Stimulated activated CD4-positive, alpha-beta T cell treated with anti-CD3 and anti-CD28 coated beads, Interleukin-1b, Interleukin-23, amount 100 ng/mL, for 48 hours (primary cell): ENCODE measurements around the gene NMNAT2.
"Not testable (repeated sequence)": the region's sequence is repeated elsewhere in the genome, so short reads cannot be mapped to it uniquely, and the experiment has no call there.

Experiments
- DNase-seq: peaks from one replicate; pipeline ENCODE4 v3.0.0-alpha.2; 2020

NMNAT2 gene

GRCh38 chr1:183282101-183282855, 135.9 kb downstream of the NMNAT2 start:
- DNase-seq, result no peak

DNA sequence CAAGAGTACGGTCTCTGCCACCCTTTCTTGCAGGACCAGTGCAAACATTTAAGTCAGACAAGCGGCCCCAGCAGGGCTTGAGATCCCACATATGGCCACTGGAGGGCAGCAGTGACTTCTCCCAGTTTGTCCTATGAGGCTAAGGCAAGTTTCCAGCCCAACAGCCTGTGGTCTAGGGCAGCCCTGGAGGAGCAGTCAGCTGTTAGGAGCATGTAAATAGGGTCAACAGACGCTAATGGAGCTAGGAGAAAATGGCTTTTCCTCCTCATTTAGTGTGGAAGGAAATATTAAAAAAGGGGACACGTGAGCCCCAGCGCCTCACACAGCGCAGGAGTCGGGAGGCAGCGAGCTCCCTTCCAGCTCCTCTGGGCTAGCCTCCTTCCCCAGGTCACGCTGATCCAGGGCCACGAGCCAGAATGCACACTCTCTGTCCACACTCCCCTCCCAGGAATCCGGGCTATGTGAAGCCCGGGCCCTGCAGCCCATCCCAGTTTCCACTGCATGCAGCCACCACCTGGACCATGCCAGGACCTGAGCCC, 136.6 kb downstream of the NMNAT2 start:
- DNase-seq, result peak; percentile 73

DNA sequence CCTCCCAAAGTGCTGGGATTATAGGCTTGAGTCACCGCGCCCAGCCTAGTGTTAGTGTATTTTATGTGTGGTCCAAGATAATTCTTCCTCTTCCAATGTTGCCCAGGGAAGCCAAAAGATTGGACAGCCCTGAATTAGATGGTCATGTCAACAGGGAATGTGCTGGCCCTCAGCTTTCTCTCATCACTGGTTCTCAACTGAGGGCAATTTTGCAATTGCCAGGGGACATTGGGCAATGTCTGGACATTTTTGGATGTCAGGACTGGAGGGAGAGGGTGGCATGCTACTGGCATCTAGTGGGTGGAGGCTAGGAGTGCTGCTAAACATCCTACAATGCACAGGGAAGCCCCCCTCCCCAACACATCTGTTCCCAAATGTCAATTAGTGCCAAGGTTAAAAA, 137.1 kb downstream of the NMNAT2 start:
- no peak for DNase-seq

GRCh38 chr1:183279835-183280234, 138.3 kb downstream of the NMNAT2 start:
- no peak for DNase-seq

DNA sequence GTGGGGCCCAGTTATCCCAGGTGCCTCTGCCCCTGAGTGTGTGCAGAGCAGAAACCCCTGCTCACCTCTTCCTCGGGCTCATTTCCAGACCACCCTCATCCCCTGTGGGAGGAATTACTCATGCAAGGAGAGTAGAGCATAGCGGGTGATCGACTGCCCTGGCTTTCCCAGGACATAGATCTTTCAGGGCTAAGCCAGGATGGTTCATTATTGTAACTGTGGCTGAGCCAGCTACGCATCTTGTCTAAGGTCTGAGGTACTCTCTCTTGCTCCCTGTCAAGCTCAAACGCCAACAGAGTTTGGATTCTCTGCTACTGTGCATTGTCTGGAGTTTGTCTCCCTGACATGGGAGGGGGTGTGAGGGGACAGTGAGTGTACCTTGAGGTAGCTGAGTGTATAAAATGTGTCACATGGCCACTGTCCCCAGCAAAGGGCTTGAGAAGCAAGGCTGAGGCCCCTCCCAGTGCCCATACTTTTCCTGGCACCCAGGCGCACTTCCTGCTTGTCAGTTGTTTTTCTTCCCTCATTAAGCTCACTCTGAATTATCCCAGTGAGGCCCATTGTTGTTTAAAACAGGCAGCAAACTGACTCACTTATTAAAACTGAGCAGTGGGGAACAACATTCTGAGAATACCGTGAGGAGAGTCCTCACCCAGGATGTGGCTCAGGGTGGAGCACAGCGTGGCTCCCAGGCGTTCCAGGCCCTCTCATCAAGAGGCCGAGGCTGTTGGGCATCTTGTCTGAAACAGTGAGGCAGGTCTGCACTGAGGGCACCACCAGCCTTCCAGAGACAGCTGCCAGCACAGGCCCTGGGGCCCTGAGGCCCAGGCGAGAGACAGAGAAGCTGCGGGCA, 139.2 kb downstream of the NMNAT2 start:
- DNase-seq, result no peak

DNA sequence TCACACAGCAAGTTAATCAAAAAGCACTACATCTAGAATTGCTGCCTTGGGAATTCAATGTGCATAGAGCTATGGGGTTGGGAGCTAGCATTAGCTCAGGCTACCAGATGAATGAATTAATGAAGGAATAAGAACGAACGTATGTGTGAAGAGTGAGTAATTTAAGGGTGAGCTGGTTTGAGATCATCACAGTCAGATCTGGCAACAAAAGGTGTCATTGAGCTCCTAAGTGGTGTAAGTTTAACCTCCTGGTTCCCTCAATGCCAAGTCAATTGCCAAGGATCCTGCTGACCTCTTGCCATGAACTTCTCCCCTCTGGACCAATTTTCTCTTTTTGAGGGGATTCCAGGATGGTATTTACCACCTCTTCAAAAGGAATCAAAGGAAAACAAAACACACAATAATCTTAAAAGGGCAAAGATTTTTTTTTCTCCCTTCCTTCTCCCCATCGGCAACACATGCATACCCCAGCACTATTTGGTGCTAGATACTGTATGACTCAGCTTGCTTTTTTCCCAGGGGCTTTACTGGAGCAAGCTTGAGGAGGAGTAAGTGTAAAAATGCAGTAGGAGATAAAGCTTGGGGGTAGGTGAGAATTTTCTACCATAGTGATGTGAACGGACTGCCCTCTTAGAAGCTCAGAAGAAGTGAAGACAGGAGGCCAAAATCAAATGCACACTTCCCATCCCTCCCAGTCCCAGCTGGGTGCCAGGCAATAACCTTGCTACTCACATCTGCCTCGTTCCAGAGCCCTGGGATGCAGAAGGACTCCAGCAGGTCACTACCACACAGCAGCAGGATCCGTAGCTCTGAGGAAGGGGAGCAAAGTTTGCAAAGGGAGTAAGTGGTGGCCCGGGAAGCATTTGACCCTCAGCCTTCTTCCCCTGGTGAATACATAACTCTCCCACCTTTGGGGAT, 140.1 kb downstream of the NMNAT2 start:
- DNase-seq, result no peak

DNA sequence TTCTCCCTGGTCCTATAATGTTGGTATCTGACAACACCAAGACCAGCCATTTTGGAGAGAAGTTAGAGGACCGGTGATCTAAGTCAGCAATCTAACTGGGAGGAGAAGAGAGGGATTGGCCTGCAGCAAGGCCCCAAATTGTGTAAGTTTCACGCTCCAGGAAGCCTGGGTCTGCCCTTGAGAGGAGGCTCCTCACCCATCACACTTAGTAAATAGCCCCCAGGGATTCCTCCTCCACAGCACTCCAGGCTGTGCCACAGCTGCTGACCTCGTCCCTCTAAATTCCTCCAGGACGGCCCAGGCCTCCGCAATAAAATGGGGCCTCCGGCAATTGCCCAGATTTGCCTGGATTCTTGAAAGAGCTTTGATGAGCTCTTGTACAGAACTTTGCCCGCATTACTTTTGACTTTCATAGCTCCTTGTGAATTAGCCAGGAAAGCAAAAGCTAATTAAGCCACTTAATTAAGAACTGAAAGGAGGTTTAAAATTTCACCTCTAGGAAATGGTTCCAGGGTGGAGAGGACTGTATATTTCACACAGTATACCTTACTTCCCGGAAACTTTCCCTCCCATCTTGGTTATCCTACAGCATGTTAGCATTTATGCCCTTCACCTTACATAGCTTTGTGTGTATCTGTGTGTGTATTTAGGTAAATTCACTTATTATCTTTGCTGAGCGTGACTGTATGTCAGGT, 141.6 kb downstream of the NMNAT2 start:
- no peak for DNase-seq

DNA sequence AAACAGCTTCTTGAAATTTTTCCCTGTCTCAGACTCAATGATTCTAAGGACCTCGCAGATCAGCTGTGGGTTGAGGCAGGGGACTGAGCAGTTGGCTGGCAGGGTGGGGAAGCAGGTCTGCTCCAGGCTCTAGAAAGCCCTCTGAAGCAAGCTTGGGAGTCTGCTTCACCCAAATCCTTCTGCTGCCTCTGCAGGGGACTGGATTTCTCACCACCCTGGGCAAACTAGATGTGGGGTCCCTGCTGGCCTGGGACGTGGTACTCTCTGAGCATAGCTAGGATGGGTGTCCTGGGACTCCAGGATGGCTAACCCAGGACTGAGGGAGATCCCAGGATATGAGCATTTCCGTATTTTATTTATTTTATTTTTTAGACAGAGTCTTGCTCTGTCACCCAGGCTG, 142.9 kb downstream of the NMNAT2 start:
- DNase-seq, result no peak

GRCh38 chr1:183274836-183275235, 143.3 kb downstream of the NMNAT2 start:
- DNase-seq, result no peak

DNA sequence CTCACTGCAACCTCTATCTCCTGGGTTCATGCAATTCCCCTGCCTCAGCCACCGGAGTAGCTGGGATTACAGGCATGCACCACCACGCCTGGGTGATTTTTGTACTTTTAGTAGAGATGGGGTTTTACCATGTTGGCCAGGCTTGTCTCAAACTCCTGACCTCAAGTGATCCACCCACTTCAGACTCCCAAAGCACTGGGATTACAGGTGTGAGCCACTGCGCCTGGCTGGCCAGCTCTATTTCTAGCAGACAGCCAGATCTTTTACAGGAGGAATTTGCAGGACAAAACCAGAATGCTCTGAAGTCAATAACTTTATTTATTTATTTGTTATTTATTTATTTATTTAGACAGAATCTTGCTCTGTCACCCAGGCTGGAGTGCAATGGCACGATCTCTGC, 144.2 kb downstream of the NMNAT2 start:
- not testable (repeated sequence) for DNase-seq

GRCh38 chr1:183273300-183273699, 144.9 kb downstream of the NMNAT2 start:
- DNase-seq, result no peak

DNA sequence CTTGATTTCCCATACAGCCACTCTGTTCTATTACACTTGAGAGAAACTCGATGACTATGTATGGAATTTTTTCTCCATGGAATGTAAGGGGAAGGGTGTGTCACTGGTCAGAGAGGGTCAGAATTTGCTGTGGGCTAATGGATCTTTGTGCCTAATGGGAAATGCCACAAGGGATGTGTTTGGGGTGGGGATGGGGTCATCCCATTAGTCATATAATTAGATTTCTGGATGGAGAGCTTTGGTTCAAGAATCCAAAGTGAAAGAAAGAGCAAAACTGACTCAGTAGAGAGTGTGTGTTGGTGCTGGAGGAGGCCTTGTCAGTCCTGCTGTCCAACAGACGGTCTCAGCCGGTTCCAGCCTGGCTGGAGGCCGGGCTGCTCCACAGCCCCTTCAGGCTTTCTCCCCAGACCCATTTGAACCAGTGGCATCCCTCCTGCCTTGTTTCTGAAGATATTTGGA, 145.8 kb downstream of the NMNAT2 start:
- DNase-seq, result no peak

- DNase-seq, result no peak
Observed at GRCh38 chr1:183270541-183271141, 147.5 kb downstream of the NMNAT2 start.

DNA sequence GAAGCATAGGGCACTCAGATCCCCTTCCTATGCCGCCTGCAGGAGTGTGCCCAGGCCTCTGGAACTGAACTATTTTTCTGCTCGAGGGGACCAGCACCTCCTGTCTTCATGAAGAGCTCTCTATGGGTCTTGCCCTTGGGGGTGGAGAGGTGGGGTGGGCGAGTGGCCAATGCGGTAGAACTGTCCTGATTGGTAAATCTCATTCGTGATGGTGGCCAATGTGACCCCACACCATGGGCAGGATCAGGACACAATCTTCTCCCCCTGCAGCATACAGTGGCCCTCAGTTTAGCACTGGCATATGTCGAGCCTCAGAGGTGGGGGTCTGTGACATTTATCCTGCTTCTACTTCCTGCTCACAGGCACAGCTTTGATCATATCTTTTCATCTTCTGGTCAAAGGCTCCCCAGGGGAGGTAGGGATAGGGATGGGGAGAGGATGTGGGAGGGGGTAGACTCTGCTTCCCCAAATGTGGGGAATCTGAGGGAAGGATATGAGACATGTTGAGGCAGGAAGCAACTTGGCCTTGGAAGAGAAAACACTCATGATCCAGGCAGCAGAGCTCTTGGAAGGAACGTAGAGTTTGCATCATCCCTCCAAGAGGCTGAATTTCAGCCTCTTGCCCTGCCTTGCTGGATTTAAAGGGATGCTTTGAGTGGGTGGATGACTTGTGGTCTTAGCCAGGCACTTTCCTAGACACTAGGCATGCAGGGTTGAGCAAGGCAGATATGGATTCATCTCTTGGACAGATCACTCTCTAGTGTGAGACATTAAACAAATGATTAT, 150.3 kb downstream of the NMNAT2 start:
- DNase-seq, result no peak

DNA sequence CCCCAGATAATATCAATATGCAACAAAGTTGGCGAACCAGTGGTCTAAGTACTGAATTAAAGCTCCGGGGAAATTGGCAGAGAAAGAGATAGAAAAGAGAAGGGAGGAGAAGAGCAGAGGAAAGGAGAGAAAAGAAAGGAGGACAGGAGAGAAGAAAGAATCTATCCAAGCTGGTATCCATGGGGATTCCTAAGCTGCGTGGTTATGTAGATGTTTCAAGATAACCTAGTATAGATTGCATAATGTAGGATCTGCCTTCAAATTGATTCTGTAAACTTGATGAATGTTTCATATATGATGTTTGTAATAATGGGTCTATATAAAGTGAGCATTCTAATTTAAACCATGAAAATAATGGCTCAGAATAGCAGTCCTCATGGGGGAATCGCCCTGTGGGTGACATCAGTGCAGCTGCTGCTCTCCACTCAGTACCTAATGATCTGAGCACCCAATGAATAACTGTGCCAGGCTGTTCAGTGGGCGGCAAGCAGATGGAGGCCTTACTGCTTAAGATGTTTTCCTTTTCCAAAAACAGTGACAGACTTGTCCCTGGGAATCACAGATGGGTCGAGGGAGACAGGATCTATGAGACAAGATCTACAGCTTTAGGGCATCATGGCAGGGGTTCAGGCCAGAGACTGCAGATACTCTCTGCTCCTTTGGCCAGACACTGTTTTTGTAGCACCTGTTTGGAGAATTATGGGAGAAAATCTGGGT, 154.1 kb downstream of the NMNAT2 start:
- no peak for DNase-seq

DNA sequence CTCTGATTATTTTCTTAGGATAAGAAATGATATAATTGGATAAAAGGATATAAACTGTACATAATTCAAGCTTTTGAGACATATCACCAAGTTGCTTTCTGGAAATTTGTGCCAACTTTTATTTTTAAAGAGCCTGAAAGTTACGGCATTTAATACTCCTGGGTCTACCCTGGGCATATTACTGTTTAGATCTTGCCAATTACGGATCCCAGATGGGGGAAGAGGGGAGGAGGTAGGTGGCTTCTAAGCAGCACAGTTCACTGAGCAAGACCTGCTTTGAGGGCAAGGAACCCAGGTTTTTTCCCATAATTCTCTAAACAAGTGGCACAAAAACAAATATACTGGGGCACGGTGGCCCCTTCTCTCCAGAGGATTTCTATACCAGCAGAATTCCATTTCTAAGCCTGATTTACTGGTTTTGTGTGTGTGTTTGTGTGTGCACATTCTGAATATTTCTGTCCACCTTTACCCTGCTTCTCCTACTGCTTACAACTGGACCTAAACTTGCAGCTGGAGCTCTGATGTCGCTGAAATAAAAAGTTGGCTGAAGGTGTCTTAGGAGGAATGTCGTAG, 155.5 kb downstream of the NMNAT2 start:
- no peak for DNase-seq

GRCh38 chr1:183259924-183260323, 158.3 kb downstream of the NMNAT2 start:
- DNase-seq, result no peak

GRCh38 chr1:183255073-183255472, 163.1 kb downstream of the NMNAT2 start:
- no peak for DNase-seq

DNA sequence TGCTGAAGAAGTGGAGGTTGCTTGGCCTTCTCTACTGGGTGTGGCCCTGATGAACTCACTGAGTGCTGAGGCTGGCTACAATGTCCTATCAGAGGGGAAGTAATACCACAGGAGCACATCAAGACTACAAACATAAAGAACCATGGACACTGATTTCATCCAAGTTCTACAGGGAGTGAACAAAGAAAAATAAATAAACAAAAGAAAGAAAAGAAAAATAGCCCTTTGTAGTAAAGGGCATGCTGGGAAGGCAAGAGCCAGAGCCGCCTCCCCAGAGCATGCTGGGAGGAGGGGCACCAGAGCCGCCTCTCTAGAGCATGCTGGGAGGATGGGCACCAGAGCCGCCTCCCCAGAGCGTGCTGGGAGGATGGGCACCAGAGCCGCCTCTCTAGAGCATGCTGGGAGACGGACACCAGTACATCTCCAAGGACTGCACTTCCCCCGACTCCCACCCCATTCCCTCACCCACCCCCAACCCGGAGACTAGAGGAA, 166.2 kb downstream of the NMNAT2 start:
- no peak for DNase-seq
